Adrenal gland (tissue), 12 donors: ENCODE results near the gene WWOX. TPM values are rescaled to one million over a fixed set of nuclear protein-coding genes. Genes with fewer than 3 reads are reported as not detected.

Experiments used
- DNase-seq, 7 donors: peaks; one replicate each; pipeline ENCODE4 v3.0.0-alpha.2; 2019 to 2020
- H3K27ac ChIP-seq, 5 donors: fragments of 200-600 bp; sonication (generic) in 4 of 5; 1 replicate in 3 of 5; 2 replicates in 2 of 5; pipeline versions ENCODE4 v1.5.1 to v1.8.0; 2016 to 2020; ENCODE audit warnings: mild to moderate bottlenecking in 1 of 5
- H3K27me3 ChIP-seq: fragments of 200-600 bp; 2 replicates; pipeline ENCODE4 v1.8.0; 2021
- H3K36me3 ChIP-seq, 2 donors: fragments of 200-600 bp; replicated peaks in 1 of 2; 1 replicate in 1 of 2; 2 replicates in 1 of 2; pipeline versions ENCODE4 v1.5.1 to v1.8.0; 2018 to 2022
- H3K4me1 ChIP-seq, 2 donors: fragments of 200-600 bp; replicated peaks in 1 of 2; 1 replicate in 1 of 2; 2 replicates in 1 of 2; pipeline versions ENCODE4 v1.5.1 to v1.8.0; 2018 to 2021
- H3K4me3 ChIP-seq, 4 donors: fragments of 200-600 bp; sonication (generic) in 3 of 4; one replicate each; pipeline ENCODE4 v1.5.1; 2016 to 2018
- H3K9me3 ChIP-seq, 3 donors: fragments of 200-600 bp; sonication (generic) in 1 of 3; replicated peaks in 1 of 3; 1 replicate in 2 of 3; 2 replicates in 1 of 3; pipeline versions ENCODE4 v1.5.1 to v1.8.0; 2016 to 2021
- POLR2A ChIP-seq, 2 donors: fragments of 450-650 bp; IDR thresholded peaks; one replicate each; pipeline ENCODE4 v1.6.1; 2017; ENCODE audit warnings: antibody characterized with exemption in 2 of 2, mild to moderate bottlenecking in 2 of 2, moderate library complexity in 1 of 2
- WGBS, 4 donors: extraction: QIAGEN DNeasy Blood & Tissue Kit in 2 of 4; methylation state at CpG; one replicate each; pipeline versions ENCODE4 v1.1.5 to v1.1.7; 2013 to 2017; 5-methylcytosine and 5-hydroxymethylcytosine counted together
- intact Hi-C, 2 donors: fragments of 100-400 bp; cut with DNase I; formaldehyde crosslinking; loops; one replicate each; pipeline versions ENCODE4 v1.14.1 to v1.15.0; 2022 to 2023
- polyA plus RNA-seq, 3 donors: library from polyadenylated mRNA; stranded (reverse); fragments of 200-250 nt in 2 of 3; fragments of 350-450 nt in 1 of 3; fragmentation: Illumina TruSeq in 1 of 3; extraction: RNeasy Lipid Tissue Mini Kit (QIAGEN cat#74804) in 1 of 3; gene quantifications; one replicate each; pipeline ENCODE4 v1.2.3, GENCODE V29; 2013 to 2014
- total RNA-seq, 9 donors: library from RNA; depleted of rRNA in 4 of 9; stranded (reverse); fragments of >200 nt in 4 of 9; fragments of 120-200 nt in 1 of 9; fragmentation: NEBNext Ultra II Directional in 1 of 9; extraction: Animal tissue kit (Norgen Biotek cat#: 25700) in 1 of 9; gene quantifications; one replicate each; pipeline versions ENCODE4 v1.1.0 to v1.2.4, GENCODE V29; 2013 to 2023
- TF ChIP-seq, protein P1 (sequence below), 6 experiments: fragments of 450-650 bp in 4 of 6; fragments of 200-600 bp in 2 of 6; sonication (generic) in 1 of 6; IDR thresholded peaks; 1 replicate in 5 of 6; 2 replicates in 1 of 6; pipeline versions ENCODE4 v1.5.1 to v1.8.0; 2016 to 2021; ENCODE audit warnings: antibody characterized with exemption in 6 of 6, mild to moderate bottlenecking in 2 of 6, moderate library complexity in 1 of 6
- donor health status: healthy with polysubstance abuse.
- donor health status: Bipolar disorder and iron deficiency.
- donor health status: DM: yes; HTN: yes; CAD: no.
- donor health status: DM: no; HTN: no; CAD: no.
- donor health status: DM: no; HTN: no; CAD: no.
- donor health status: DM: yes; HTN: yes; CAD: no.

Gene WWOX
- total and polyA plus RNA-seq, 12 donors = 11.8 to 74.6 (median 20.5) TPM

DNA sequence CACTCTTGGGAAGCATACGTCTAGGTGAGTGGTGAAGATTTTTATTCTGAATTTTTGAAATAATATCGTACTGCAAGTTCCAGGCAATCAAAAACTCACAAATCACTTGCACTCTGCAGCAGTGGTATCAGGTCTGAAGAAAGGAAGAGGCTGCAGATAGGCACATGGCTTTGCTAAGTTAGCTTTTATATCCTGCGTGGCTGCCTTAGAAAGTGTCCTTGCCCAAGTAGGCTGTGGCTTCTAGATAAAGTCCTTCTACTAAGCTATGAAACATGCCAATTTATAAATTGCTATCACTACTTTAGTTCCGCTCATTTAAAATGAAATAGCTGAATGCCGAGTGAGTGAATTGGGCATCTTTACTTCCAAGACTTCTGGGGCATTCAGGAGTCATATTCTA, 17.9 kb downstream of the WWOX start:
- Histone ChIP-seq H3K36me3 (peaks cover 0 to 8% of the 10 kb centered on the region in 2 donors), H3K27me3 (no peaks in the 10 kb centered on the region), H3K4me1 (no peaks in the 10 kb centered on the region), H3K4me3 (no peak overlapping the region), H3K27ac (no peak overlapping the region), H3K9me3 (no peaks in the 10 kb centered on the region)
- TF ChIP-seq, protein P1, sequence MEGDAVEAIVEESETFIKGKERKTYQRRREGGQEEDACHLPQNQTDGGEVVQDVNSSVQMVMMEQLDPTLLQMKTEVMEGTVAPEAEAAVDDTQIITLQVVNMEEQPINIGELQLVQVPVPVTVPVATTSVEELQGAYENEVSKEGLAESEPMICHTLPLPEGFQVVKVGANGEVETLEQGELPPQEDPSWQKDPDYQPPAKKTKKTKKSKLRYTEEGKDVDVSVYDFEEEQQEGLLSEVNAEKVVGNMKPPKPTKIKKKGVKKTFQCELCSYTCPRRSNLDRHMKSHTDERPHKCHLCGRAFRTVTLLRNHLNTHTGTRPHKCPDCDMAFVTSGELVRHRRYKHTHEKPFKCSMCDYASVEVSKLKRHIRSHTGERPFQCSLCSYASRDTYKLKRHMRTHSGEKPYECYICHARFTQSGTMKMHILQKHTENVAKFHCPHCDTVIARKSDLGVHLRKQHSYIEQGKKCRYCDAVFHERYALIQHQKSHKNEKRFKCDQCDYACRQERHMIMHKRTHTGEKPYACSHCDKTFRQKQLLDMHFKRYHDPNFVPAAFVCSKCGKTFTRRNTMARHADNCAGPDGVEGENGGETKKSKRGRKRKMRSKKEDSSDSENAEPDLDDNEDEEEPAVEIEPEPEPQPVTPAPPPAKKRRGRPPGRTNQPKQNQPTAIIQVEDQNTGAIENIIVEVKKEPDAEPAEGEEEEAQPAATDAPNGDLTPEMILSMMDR (IDR thresholded peaks at IDR 0.05) = no peak
- TF ChIP-seq POLR2A (IDR thresholded peaks at IDR 0.05) = no peak
- intact Hi-C loops = no loop called here
- DNase-seq = no peak
- WGBS, 4 donors = 80 to 89% (median 85%) methylated on average over 5 of the region's 5 CpGs

DNA sequence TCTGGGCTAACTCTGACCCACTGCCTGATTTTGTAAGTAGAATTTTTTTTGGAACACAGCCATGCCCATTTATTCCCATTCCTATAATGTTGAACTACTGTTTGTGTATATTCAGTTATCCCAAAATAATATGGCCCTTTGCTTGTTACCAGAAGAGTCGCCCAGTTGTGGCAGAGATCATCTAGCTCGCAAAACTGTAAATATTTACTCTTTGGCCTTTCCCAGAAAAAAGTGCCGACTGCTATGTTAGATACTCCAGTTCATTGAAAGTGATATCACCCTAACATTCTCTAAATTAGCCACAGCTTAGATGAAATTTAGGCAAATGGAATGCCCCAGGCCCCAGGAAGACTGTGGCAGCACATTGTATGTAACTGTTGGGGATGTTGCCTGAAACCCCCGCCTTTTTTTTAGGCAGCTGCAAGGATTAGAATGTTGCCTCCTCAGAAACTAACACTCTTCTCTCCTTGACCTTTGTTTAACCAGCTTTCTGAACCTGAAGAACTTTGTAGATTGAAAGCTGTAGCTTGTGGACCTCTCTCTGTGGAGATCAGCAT, 19.1 kb downstream of the WWOX start:
- intact Hi-C loops = no loop called here
- 60 to 98% (median 74%) methylated on average over 3 to 4 of the region's 4 CpGs for WGBS, 4 donors
- no peak overlapping the region for H3K4me3 ChIP-seq
- H3K36me3 ChIP-seq = peaks cover 0 to 8% of the 10 kb centered on the region in 2 donors
- no peaks in the 10 kb centered on the region for H3K27me3 ChIP-seq
- no peak for DNase-seq
- peaks cover 0 to 4% of the 10 kb centered on the region in 2 donors for H3K4me1 ChIP-seq
- no peak overlapping the region for H3K27ac ChIP-seq
- no peak for TF ChIP-seq POLR2A (IDR thresholded peaks at IDR 0.05)
- TF ChIP-seq, protein P1 (IDR thresholded peaks at IDR 0.05) = no peak
- H3K9me3 ChIP-seq = no peaks in the 10 kb centered on the region

DNA sequence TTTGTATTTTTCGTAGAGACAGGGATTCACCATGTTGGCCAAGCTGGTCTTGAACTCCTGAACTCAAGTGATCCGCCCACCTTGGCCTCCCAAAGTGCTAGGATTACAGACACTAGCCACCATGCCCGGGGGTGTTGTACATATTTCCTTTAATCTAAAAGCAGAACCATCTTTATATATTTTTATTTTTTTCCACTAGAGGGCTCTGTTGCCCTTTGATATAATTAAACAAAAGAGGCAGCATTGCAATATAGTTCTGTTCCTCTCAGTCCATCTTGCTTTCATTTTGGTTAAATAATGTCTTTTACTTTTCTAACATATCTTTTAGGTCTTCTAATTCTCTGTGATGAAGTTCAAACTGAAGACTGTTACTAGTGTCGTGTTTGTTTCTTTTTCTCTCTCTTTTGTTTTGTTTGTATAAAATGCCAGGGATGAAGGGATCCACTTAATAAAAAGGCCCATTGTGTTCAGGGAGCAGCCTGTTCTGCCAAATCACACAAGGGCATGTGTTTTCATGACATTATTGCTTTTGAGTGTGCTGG, 23.4 kb downstream of the WWOX start:
- peak overlapping the region in 1 of 4 donors; percentile 23 for H3K4me3 ChIP-seq
- peak in 3 of 7 donors; percentile 16 to 35 (median 33) for DNase-seq
- WGBS, 4 donors = 6 to 12% (median 7%) methylated on average over 4 of the region's 4 CpGs

DNA sequence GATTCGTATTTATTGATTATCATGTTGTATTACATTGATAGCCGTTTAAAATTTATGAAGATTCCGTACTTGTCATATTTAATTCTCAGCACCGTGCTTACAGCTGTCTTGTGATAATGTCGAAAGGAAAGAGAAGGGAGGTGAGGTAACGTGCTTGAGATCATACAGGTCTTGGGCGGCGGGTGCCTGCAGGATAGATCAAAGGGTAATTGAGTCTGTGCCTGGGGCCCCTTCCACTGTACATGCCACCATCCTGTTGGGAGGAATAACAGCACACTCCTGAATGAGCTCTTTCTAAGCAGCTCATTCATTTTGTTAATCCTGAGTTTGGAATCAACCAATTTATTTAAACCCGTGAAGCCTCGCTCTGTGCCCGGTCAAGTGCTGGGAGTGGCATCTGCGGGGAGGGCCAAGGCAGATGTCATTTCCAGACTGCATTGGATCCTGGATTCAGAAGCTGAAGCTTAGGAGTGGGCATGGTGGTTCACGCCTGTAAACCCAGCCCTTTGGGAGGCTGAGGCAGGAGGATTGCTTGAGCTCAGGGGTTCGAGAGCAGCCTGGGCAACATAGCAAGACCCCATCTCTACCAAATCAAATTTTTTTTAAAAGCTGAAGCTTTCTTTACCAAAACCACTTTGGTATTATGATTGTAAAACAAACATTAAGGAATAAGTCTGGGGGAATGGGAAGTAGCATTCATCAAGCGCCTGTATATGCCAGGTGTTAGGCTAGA, 25.8 kb downstream of the WWOX start:
- Histone ChIP-seq H3K27ac (no peak overlapping the region), H3K9me3 (no peaks in the 10 kb centered on the region), H3K27me3 (no peaks in the 10 kb centered on the region), H3K36me3 (no peaks in the 10 kb centered on the region), H3K4me3 (no peak overlapping the region), H3K4me1 (peaks cover 0 to 17% of the 10 kb centered on the region in 2 donors)
- intact Hi-C loops = loop anchor here (10.0 kb wide), 2 partner anchors 110 to 1480 kb away; partner anchors contain the start of gene MAF (in 1 of the 2)
- no peak for DNase-seq
- 94 to 96% (median 95%) methylated on average over 15 of the region's 15 CpGs for WGBS, 4 donors
- no peak for TF ChIP-seq POLR2A (IDR thresholded peaks at IDR 0.05)
- TF ChIP-seq, protein P1 (IDR thresholded peaks at IDR 0.05) = no peak

More for the DNA sequence above, 23.4 kb downstream of the WWOX start:
- H3K9me3 ChIP-seq = no peaks in the 10 kb centered on the region
- H3K27ac ChIP-seq = peak overlapping the region in 1 of 5 donors; percentile 37
- peaks cover 0 to 8% of the 10 kb centered on the region in 2 donors for H3K36me3 ChIP-seq
- intact Hi-C loops = loop anchor here (5.0 to 10.0 kb wide), 3 partner anchors 112 to 1482 kb away; partner anchors contain the start of gene MAF (in 1 of the 2)
- TF ChIP-seq, protein P1 (IDR thresholded peaks at IDR 0.05) = peak; percentile 36 to 80 (median 61)
- no peak for TF ChIP-seq POLR2A (IDR thresholded peaks at IDR 0.05)
- no peaks in the 10 kb centered on the region for H3K27me3 ChIP-seq
- H3K4me1 ChIP-seq = peaks cover 0 to 17% of the 10 kb centered on the region in 2 donors
